CD1c-positive myeloid dendritic cell (primary cell): ENCODE measurements around the gene GSKIP.
A peak's percentile ranks its signal among the peaks of the same experiment; 100 is the strongest.
"Not testable (repeated sequence)": the region's sequence is repeated elsewhere in the genome, so short reads cannot be mapped to it uniquely, and the experiment has no call there.

Experiments
- DNase-seq: peaks from one replicate; pipeline ENCODE4 v3.0.0-alpha.2; 2016; ENCODE audit errors: extremely low spot score

The GSKIP gene, protein sequence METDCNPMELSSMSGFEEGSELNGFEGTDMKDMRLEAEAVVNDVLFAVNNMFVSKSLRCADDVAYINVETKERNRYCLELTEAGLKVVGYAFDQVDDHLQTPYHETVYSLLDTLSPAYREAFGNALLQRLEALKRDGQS

DNA sequence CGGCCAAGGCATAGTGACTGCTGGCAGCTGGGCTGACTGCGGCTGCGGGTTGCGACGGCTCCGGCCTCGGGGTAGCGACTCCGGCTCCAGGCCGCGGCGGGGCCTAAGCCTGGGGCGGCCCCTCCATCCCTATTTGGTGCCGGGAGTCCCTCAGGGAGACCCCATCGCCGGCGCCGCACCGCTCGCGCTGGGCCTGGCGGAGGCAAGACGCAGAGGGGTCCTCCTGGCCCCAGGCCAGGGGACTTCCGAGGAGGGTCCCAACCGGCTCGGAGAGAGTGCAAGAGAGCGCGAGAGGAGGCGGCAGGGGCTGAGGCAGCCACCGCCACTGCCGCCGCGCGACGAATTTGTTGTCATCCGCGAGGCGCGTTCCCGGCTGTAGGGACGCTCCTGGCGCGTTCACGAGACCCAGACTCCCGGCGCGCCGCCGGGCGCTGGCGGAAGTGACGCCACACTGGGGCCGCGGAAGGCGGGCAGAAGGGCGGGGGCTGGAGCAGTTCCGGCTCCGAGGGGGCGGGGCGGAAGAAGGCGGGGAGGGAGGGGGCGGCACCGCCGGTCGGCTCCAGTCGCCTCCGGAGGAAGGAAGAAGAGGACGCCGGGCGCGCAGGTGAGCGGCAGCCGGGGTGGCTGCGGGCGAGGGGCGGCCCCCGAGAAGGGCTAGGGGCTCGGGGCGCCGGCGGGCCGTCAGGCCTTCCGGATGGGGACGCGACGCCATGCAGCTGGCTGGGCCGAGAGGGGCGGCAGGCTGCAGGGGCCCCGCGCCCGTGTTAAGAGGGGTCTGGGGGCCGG lies at the start of gene GSKIP, which contains the start of gene ATG2B:
Gene GSKIP, plus strand, starts transcription at position 562 of the 786 bp plus-strand sequence. CDS start 18,722 bp downstream, outside the sequence.
Gene ATG2B, minus strand, starts transcription at position 377 of the 786 bp plus-strand sequence. Its CDS starts 365 bp downstream, at position 12.
- DNase-seq: peak; percentile 98

DNA sequence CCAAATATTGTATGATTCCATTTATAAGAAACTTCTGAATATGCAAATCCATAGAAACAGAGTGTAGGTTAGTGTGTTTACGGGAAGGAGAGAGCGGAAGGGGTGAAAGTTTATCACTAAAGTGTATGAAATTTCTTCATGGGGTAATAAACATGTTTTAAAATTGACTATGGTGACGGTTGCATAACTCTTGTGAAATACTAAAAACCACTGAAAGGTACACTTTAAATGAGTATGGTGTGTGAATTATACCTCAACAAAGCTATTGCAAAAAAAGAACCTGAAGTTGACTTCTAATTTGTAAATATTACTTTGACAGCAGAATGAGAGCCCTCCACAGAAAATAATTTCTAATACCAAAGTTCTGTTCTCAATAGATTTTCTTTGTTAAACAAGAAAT lies 47.2 kb upstream of the GSKIP start:
- DNase-seq: no peak

DNA sequence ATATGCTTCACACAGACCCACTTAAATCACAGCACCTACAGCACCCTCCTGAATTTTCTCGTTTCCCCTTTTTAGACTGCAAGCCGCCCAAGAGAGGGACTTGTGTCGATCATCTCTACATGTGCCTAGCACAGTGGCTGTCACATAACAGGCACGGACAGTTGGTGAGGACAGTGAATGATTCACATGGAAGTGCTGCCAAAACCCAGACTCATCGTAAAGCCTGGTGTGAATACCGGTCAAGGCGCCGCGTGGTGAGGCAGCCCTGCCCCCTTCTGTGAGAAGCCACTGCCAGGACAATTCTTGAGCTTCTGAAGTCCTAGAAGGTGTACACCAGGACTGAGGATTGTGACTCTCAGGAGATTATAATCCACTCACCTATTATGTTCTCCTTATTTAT lies 44.5 kb upstream of the GSKIP start:
- no peak for DNase-seq

DNA sequence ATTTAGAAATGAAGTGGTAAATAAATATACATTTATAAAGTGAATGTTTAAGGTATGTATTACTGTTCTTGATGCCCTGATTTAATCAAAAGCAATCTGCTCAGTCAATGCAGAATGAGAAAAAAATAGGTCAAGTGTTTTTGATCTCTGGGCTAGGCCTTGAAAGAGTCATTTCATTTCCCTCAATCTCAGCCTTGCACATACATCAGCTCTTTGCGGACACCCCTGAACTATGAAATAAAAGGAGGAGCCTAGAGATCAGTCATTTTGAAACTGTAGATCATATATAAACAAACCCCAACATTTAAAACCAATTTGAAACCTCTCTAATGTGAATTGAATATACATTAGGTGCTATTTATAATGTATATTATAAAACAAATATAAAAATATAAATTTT lies 42.7 kb upstream of the GSKIP start:
- no peak for DNase-seq

DNA sequence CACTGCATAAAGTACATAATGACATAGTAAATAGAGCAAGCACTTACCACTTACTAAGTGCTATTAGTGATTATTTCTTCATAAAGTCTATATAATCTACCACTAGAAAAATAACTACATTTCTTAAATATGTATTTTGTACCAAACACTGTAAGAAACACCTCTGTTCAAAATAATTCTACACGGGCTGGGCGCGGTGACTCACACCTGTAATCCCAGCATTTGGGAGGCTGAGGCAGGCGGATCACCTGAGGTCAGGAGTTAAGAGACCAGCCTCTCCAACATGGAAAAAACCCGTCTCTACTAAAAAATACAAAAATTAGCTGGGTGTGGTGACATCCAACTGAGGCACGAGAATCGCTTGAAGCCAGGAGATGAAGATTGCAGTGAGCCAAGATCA lies 39.1 kb upstream of the GSKIP start:
- DNase-seq: no peak

DNA sequence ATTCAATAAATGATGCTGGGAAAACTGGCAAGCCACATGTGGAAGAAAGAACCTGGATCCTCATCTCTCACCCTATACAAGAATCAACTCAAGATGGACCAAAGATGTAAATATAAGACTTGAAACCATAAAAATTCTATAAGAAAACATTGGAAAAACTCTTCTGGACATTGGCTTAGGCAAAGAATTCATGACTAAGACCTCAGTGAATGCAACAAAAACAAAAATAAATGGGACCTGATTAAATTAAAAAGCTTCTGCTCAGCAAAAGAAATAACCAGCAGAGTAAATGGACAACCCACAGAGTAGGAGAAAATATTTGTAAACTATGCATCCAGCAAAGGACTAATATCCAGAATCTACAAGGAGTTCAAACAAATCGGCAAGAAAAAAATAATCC lies 24.8 kb upstream of the GSKIP start:
- no peak for DNase-seq

DNA sequence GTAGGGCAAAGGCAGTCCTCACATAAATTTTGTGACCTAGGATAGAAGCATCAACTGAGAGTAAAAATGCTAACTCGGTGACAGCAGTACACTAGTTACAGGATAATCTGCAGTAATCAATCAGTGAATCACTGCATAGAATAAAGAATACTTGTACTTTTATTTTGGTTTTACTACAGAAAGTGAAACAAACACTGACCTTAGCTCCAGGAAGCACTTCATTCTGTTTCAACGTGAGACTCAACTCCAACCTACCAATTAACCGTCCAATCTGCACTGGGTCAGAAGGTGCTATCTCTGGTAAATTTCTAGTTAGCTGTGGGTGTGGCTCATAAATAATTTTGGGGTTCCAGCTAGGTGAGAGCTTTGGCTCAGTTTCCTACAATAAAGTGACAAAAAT lies 22.0 kb upstream of the GSKIP start:
- no peak for DNase-seq

DNA sequence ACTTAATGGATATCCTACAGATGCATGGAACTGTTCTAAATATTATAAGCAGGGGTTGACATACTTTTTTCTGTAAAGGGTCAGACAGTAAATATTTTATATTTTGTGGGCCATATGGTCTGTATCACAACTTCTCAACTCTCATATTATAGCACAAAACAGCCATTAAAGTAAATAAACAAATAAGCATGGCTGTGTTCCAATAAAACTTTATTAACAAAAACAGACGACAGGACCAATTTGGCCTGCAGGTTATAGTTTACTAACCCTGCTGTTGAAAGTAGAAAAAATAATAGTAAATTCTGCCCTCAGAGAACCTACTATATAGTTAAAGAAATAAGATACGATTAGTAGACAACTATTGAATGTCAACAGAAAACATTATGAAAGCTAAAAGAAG lies 17.7 kb upstream of the GSKIP start:
- no peak for DNase-seq

DNA sequence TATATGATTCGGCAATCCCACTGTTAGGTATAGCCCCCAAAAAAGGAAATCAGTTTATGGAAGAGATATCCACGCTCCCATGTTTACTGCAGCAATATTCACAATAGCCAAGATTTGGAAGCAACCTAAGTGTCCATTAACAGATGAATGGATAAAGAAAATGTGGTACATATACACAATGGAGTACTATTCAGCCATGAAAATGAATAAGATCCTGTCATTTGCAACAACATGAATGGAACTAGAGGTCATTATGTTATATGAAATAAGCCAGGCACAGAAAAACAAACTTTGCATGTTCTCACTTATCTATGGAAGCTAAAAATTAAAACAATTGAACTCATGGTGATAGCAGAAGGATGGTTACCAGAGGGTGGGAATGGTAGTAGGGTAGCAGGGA lies 15.4 kb upstream of the GSKIP start:
- not testable (repeated sequence) for DNase-seq

DNA sequence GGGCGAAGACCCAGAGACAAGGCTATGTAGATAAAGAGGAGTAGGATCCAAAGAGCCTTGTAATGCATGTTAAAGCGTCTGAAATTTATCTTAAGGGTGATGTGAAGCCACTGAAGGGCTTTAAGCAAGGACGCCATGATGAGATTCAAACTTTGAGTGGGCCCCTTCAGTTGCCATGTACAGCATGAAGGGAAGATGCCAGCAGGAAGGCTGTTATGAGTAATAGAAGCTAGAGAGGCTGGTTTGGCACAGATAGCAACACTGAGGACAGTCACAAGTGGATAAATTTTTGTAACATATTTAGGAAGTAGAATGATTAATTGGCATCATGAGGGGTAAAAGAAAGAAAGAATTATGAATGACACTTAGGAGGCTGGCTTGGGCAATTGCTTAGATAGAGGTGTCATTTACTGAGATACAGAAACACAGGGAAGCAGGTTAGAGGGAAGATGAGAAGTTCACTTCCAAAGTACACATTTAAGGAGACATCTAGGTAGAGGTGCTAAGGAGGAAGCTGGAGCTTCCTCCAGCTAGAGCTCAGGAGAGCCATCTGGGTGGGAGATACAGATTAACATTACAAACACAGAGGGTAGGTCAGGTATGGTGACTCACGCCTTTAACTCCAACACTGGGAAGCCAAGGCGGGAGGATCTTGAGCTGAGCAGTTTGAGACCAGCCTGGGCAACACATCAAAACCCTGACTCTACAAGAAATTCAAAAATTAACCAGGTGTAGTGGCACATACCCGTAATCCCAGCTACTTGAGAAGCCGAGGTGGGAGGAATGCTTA lies 13.8 kb upstream of the GSKIP start:
- no peak for DNase-seq

DNA sequence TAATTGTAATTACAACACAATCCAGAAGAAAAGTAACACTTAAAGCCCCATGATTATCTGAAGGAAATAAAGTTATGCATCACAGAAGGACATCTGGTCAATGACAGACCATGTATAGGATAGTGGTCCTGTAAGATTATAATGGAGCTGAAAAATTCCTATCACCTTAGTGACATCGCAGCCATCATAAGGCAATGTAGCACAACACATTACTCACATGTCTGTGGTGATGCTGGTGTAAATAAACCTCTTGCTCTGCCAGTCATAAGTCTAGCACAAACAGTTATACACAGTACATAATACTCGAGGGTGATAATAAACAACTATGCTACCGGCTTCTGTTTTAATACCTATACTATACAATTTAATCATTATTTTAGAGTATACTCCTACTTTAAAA lies 11.3 kb upstream of the GSKIP start:
- no peak for DNase-seq

DNA sequence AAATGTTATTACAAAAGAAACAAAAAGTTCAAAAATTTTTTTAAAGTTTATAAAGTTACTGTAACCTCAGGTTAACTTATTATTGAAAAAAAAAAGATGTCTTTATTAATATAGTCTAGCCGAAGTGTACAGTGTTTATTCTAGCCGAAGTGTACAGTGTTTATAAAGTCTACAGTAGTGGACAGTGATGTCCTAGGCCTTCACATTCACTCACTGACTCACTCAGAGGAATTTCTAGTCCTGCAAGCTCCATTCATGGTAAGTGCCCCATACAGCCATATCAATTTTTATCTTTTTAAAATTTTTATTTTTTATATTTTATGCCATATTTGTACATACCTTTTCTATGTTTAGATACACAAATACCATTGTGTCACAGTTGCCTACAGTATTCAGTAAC lies 10.6 kb upstream of the GSKIP start:
- no peak for DNase-seq

DNA sequence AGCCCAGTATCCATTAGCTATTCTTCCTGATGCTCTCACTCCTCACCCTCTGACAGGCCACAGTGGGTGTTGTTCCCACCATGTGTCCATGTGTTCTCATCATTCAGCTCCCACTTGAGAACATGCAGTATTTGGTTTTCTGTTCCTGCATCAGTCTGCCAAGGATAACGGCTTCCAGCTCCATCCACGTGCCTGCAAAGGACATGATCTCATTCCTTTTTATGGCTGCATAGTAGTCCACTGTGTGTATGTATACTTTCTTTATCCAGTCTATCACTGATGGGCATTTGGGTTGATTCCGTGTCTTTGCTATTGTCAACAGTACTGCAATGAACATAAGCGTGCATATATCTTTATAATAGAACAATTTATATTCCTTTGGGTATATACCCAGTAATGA lies 9.1 kb upstream of the GSKIP start:
- no peak for DNase-seq

DNA sequence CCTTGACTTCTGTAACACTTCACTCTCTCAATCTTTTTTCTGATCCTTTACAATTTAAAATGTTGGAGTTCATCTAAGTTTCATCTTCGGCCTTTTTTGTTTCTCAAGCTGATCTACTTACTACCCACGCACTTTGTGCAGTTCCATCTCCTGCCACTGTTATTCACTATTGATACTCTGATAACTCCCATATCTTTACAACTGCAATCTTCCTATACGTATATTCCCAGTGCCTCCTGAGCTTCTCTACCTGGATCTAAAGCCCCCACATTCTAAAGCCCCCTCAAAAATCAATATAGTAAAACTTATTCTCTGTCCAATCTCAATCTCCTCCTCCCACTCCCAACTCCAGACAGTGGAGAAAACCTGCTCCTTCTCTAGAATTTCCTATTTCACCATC lies 6.1 kb upstream of the GSKIP start:
- DNase-seq: no peak

DNA sequence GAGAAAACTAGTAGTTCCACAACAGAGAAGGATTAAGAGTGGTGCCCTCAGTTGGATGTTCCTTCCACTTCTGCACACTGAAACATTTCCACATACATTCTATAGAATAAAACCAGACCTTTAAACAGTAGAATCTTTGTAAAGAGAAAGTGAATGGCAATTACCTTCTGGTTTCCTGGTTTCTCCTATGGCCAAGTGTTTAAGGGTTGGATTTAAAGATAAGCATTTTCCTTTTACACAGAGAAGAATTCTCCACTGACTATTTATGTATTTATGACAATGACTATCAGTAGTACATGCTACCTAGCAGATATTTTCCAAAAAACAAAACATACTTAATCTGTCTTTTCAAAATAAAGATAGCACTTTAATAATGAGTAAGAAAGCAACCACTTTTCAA lies 3.4 kb upstream of the GSKIP start:
- DNase-seq: no peak

DNA sequence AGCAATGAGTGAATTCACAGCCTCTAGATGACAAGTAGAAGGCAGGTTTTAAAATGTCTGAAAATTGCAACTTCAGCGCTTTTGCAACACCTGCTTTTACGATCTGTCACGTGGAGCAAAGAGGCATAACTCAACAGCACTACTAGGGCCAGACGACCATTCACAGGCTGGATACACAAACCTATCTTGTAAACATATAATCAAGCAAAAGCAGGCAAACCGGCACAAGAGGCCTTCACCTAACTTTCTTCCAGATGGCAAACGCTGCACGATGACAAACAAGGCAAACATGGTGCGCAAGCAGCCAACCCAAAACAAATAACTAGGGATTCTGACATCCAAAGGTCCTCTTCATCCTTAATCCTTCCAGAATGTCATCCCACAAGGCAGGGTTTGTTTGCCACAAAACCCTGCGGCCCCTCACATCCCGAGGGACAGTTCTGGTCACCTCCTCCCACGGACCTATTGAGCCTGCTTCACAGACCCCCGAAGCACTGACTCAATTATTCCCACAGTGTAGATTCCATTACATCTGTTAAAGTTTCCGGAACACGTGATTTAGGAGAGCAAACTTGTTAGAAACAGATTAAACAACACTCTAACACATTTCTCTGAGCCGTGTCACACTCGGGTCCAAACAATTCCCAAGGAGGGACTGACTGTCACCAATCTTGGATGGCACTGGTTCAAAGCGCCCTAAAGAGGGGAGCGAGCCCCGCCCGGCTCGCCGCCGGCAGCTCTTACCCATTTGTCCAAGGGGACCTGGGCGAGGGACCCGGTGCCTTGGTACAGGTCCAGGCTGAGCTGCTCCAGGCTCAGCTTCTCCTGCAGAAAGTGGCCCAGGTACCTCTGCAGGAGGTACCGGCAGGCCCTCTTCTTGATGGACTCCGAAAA lies 1.0 kb upstream of the GSKIP start:
- peak; percentile 59 for DNase-seq

DNA sequence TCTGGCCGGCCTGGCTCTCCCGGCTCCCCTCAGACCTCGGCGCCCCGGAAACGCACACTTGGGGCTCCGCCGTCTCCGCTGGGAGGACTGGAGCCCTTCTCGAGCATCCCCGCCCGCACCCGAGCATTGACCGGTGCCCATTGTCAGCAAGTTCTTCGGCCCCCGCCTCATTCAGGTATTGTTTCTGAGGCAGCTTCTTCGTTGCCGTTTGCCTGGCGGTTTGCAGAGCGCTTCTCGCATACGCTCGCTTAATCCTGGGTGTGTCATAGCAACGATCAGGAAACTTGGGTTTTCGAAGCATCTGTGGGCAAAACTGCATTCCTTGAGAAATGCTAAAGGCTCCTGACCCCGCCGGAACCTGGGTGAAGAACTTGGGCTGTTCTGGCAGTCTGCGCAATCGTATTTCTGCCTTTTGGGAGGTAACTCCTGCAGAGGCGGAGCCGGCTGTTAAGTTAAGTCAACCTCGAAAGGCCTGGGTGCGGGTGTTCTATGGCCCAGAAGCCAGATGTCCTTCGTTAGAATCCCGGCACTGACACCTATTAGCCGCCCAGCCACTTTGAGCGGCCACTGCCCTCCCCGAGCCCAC lies 518 bp downstream of the GSKIP start:
- peak; percentile 22 for DNase-seq

DNA sequence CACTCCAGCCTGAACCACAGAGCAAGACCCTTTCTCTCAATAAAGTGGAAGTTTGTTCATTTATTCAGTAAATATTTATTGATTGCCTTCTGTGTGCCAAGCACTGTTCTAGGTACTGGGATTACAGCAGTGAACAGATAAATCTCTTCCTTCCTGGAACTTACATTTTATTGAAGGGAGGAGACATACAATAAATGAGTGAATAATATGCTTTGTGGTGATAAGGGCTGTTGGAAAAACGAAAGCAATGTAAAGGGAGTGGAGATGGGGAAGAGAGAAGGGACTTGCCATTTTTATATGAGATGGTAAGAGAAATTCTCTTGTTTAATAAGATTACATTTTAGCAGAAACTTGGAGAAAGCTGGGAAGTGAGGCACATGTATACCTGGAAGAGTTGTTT lies 1.6 kb downstream of the GSKIP start:
- no peak for DNase-seq

DNA sequence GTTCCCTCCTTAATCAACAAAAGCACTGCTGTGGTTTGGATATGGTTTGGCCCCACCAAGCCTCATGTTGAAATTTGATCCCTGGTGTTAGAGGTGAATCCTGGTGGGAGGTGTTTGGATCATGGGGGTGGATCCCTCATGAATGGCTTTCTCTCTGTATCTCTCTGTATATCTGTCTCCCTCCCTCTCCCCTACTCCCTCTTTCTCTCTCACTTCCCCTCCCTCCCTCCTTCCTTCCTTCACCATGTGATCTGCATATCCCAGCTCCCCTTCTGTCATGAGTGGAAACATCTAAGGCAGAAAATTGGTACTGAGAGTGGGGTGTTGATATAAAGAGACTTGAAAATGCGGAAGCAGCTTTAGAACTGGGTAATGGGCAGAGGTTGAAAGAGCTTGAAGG lies 5.2 kb downstream of the GSKIP start:
- no peak for DNase-seq

DNA sequence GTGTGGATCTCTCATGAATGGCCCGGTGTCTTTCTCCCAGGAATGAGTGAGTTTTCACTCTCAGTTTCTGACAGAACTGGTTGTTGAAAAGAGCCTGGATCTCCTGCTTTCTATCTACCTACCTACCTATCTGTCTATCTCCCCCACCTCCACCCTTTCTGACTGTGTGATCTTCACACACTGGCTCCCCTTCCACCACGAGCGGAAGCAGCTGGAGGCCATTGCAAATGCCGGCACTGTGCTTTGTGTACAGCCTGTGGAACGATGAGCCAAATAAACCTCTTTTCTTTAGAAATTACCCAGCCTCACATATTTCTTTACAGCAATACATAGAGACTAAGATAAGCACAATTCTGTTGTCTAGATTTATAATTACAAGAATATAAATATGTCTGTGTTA lies 7.2 kb downstream of the GSKIP start:
- no peak for DNase-seq

DNA sequence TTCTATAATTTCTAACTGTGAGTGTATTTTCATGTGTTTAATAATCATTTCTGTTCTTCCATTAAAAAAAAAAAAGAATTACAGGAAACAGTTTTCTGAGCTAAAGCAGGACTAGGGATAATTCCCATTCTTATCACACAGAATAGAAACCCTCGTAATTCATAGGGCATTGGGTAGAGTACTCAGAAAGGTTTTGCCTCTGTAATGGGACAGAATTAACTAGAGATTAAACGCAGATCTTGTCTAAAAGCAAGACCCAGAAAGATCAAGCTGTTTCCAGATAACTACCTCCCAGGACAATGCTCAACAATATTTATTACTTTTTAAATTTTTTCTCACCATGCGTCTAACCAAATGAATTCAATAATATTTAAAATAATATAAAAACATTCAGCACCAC lies 10.2 kb downstream of the GSKIP start:
- no peak for DNase-seq
